Ishikawa (cell line): ENCODE data around the gene RIMS1.

Experiments
- CREB1 ChIP-seq: IDR thresholded peaks from 2 replicates; pipeline ENCODE4 v1.6.1; 2012; ENCODE audit warnings: low read depth
- EGR1 ChIP-seq: IDR thresholded peaks from 2 replicates; pipeline ENCODE4 v1.6.1; 2012
- RAD21 ChIP-seq: IDR thresholded peaks from 2 replicates; pipeline ENCODE4 v1.6.1; 2012; ENCODE audit warnings: low read depth
- TAF1 ChIP-seq: IDR thresholded peaks from 2 replicates; pipeline ENCODE4 v1.6.1; 2012; ENCODE audit warnings: low read depth, mild to moderate bottlenecking
- USF1 ChIP-seq: IDR thresholded peaks from 2 replicates; pipeline ENCODE4 v1.6.1; 2012
- YY1 ChIP-seq: IDR thresholded peaks from 2 replicates; pipeline ENCODE4 v1.6.1; 2012; ENCODE audit warnings: low read depth
- TF ChIP-seq, protein P1 (sequence below): IDR thresholded peaks from 2 replicates; pipeline ENCODE4 v1.6.1; 2012; ENCODE audit warnings: low read depth, mild to moderate bottlenecking

- TF ChIP-seq TAF1 (no peak), RAD21 (no peak), YY1 (no peak), USF1 (no peak), EGR1 (no peak), CREB1 (no peak)
- TF ChIP-seq, protein P1, sequence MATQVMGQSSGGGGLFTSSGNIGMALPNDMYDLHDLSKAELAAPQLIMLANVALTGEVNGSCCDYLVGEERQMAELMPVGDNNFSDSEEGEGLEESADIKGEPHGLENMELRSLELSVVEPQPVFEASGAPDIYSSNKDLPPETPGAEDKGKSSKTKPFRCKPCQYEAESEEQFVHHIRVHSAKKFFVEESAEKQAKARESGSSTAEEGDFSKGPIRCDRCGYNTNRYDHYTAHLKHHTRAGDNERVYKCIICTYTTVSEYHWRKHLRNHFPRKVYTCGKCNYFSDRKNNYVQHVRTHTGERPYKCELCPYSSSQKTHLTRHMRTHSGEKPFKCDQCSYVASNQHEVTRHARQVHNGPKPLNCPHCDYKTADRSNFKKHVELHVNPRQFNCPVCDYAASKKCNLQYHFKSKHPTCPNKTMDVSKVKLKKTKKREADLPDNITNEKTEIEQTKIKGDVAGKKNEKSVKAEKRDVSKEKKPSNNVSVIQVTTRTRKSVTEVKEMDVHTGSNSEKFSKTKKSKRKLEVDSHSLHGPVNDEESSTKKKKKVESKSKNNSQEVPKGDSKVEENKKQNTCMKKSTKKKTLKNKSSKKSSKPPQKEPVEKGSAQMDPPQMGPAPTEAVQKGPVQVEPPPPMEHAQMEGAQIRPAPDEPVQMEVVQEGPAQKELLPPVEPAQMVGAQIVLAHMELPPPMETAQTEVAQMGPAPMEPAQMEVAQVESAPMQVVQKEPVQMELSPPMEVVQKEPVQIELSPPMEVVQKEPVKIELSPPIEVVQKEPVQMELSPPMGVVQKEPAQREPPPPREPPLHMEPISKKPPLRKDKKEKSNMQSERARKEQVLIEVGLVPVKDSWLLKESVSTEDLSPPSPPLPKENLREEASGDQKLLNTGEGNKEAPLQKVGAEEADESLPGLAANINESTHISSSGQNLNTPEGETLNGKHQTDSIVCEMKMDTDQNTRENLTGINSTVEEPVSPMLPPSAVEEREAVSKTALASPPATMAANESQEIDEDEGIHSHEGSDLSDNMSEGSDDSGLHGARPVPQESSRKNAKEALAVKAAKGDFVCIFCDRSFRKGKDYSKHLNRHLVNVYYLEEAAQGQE = no peak
These were observed 216.2 kb downstream of the RIMS1 start for GRCh38 chr6:72102561-72102960.
